IMR-90 (cell line): ENCODE data around the gene PMF1. TPM values are rescaled to one million over a fixed set of nuclear protein-coding genes. Genes with fewer than 3 reads are reported as not detected.

Experiments used
- ATAC-seq: fragments of 200-7000 bp; cut with Tn5 transposase; 2 replicates; pipeline ENCODE4 v1.9.1; 2020; ENCODE audit warnings: low read depth, mild to moderate bottlenecking, moderate library complexity
- BruUV-seq: library from RNA; stranded (reverse); fragments of 400-500 nt; replicated peaks from 2 replicates; lab custom pipeline; 2021; lab: Mats Ljungman, UMichigan
- CTCF ChIA-PET: fragments of 300-600 bp; formaldehyde crosslinking; extraction: SDS; loops from one replicate; lab custom pipeline; 2021; ENCODE audit warnings: antibody characterized with exemption; lab: Yijun Ruan, JAX
- POLR2A ChIA-PET: fragments of 300-600 bp; sonication (Branson Sonifier 250); formaldehyde crosslinking; loops from one replicate; lab custom pipeline; 2022; ENCODE audit warnings: antibody characterized with exemption; ENCODE audit not compliant: unreplicated experiment; lab: Charles Lee
- DNase-seq: peaks from one replicate; pipeline ENCODE4 v3.0.0; 2013
- H2AFZ ChIP-seq: replicated peaks from 2 replicates; pipeline ENCODE3; 2013; ENCODE audit warnings: low read length, mild to moderate bottlenecking; ENCODE audit not compliant: poor library complexity
- H2AK5ac ChIP-seq: 2 replicates; pipeline ENCODE4 v1.6.1; 2013; ENCODE audit warnings: low read depth, low read length, inconsistent platforms
- H2AK9ac ChIP-seq: replicated peaks from 2 replicates; pipeline ENCODE3; 2013; ENCODE audit warnings: mild to moderate bottlenecking, low read depth, low read length, moderate library complexity; ENCODE audit not compliant: poor library complexity
- H2BK120ac ChIP-seq: 2 replicates; pipeline ENCODE4 v1.6.1; 2013; ENCODE audit warnings: low read depth, low read length, inconsistent platforms
- H2BK15ac ChIP-seq: 3 replicates; pipeline ENCODE4 v1.6.1; 2013; ENCODE audit warnings: low read depth, low read length, inconsistent platforms
- H2BK20ac ChIP-seq: 2 replicates; pipeline ENCODE4 v1.6.1; 2013; ENCODE audit warnings: low read depth, mild to moderate bottlenecking, inconsistent platforms, low read length, moderate library complexity
- H2BK5ac ChIP-seq: 2 replicates; pipeline ENCODE4 v1.6.1; 2013; ENCODE audit warnings: mild to moderate bottlenecking, low read depth, low read length, inconsistent platforms; ENCODE audit not compliant: poor library complexity, severe bottlenecking
- H3K14ac ChIP-seq: replicated peaks from 2 replicates; pipeline ENCODE4 v1.6.1; 2013; ENCODE audit warnings: low read depth, low read length, inconsistent platforms
- H3K18ac ChIP-seq: 2 replicates; pipeline ENCODE4 v1.6.1; 2013; ENCODE audit warnings: low read depth, low read length, control low read depth
- H3K23ac ChIP-seq: 2 replicates; pipeline ENCODE4 v1.6.1; 2013; ENCODE audit warnings: low read depth, low read length, inconsistent platforms
- H3K27ac ChIP-seq: 2 replicates; pipeline ENCODE4 v1.5.1; 2013; ENCODE audit warnings: mild to moderate bottlenecking, control low read depth, low read length; ENCODE audit not compliant: insufficient read depth
- H3K27me3 ChIP-seq: 2 replicates; pipeline ENCODE4 v1.6.1; 2013; ENCODE audit warnings: low read length; ENCODE audit not compliant: control insufficient read depth, insufficient read depth
- H3K36me3 ChIP-seq: 2 replicates; pipeline ENCODE4 v1.6.1; 2013; ENCODE audit warnings: low read length, mixed read lengths; ENCODE audit not compliant: control insufficient read depth, insufficient read depth
- H3K4ac ChIP-seq: 2 replicates; pipeline ENCODE4 v1.6.1; 2013; ENCODE audit warnings: low read depth, low read length, inconsistent platforms
- H3K4me1 ChIP-seq: 2 replicates; pipeline ENCODE4 v1.6.1; 2013; ENCODE audit warnings: low read length, mixed read lengths; ENCODE audit not compliant: control insufficient read depth, insufficient read depth
- H3K4me2 ChIP-seq: 2 replicates; pipeline ENCODE4 v1.6.1; 2013; ENCODE audit warnings: low read depth, mild to moderate bottlenecking, control low read depth, low read length, moderate library complexity
- H3K4me3 ChIP-seq: 2 replicates; pipeline ENCODE4 v1.5.1; 2013; ENCODE audit warnings: low read depth, mild to moderate bottlenecking, control low read depth, low read length, moderate library complexity; ENCODE audit not compliant: insufficient read depth
- H3K56ac ChIP-seq: 2 replicates; pipeline ENCODE4 v1.6.1; 2013; ENCODE audit warnings: low read length, inconsistent platforms; ENCODE audit not compliant: insufficient read depth; ENCODE audit errors: extremely low read depth
- H3K79me1 ChIP-seq, 2 experiments: 2 replicates each; pipeline ENCODE4 v1.6.1; 2013; ENCODE audit warnings: low read length in 2 of 2, inconsistent platforms in 1 of 2, low read depth in 1 of 2
- H3K9ac ChIP-seq: 2 replicates; pipeline ENCODE4 v1.6.1; 2013; ENCODE audit warnings: low read depth, low read length, control low read depth
- H3K9me1 ChIP-seq: 2 replicates; pipeline ENCODE4 v1.6.1; 2013; ENCODE audit warnings: low read length, inconsistent platforms; ENCODE audit not compliant: insufficient read depth
- H3K9me3 ChIP-seq: 2 replicates; pipeline ENCODE4 v1.6.1; 2013; ENCODE audit warnings: low read length; ENCODE audit not compliant: control insufficient read depth, insufficient read depth
- H4K20me1 ChIP-seq: 2 replicates; pipeline ENCODE4 v1.6.1; 2013; ENCODE audit warnings: low read length, inconsistent platforms; ENCODE audit not compliant: insufficient read depth
- H4K5ac ChIP-seq: 2 replicates; pipeline ENCODE4 v1.6.1; 2013; ENCODE audit warnings: mild to moderate bottlenecking, low read depth, low read length, control low read depth
- H4K8ac ChIP-seq, 2 experiments: 2 replicates each; pipeline ENCODE4 v1.6.1; 2013; ENCODE audit warnings: low read depth in 2 of 2, low read length in 2 of 2, control low read depth in 1 of 2, inconsistent platforms in 1 of 2
- H4K91ac ChIP-seq: 2 replicates; pipeline ENCODE4 v1.6.1; 2013; ENCODE audit warnings: low read depth, low read length, inconsistent platforms; ENCODE audit not compliant: insufficient read depth
- BHLHE40 ChIP-seq: fragments of 150-350 bp; IDR thresholded peaks from 2 replicates; pipeline ENCODE4 v1.6.1; 2016; ENCODE audit warnings: mild to moderate bottlenecking, low read depth, low read length
- CEBPB ChIP-seq: IDR thresholded peaks from 2 replicates; pipeline ENCODE4 v1.6.1; 2012; ENCODE audit warnings: low read depth, low read length, improper control_type of control experiment
- CHD1 ChIP-seq: IDR thresholded peaks from 2 replicates; pipeline ENCODE4 v1.6.1; 2012; ENCODE audit warnings: low read depth, low read length, improper control_type of control experiment
- FOS ChIP-seq: fragments of 150-350 bp; IDR thresholded peaks from 2 replicates; pipeline ENCODE4 v1.6.1; 2016; ENCODE audit warnings: low read depth, low read length
- MAFK ChIP-seq: IDR thresholded peaks from 2 replicates; pipeline ENCODE4 v1.6.1; 2012; ENCODE audit warnings: low read depth, low read length, improper control_type of control experiment
- MAZ ChIP-seq: IDR thresholded peaks from 2 replicates; pipeline ENCODE4 v1.6.1; 2012; ENCODE audit warnings: low read depth, mild to moderate bottlenecking, low read length, improper control_type of control experiment, moderate library complexity, borderline replicate concordance
- MXI1 ChIP-seq: IDR thresholded peaks from 2 replicates; pipeline ENCODE4 v1.6.1; 2012; ENCODE audit warnings: low read depth, mild to moderate bottlenecking, low read length, moderate library complexity, borderline replicate concordance
- NFE2L2 ChIP-seq: fragments of 150-350 bp; IDR thresholded peaks from 2 replicates; pipeline ENCODE4 v1.6.1; 2016; ENCODE audit warnings: low read depth, mild to moderate bottlenecking, low read length
- POLR2A ChIP-seq: IDR thresholded peaks from 2 replicates; pipeline ENCODE4 v1.6.1; 2012; ENCODE audit warnings: mild to moderate bottlenecking, low read depth, low read length
- RAD21 ChIP-seq: IDR thresholded peaks from 2 replicates; pipeline ENCODE4 v1.6.1; 2012; ENCODE audit warnings: low read length, improper control_type of control experiment
- RCOR1 ChIP-seq: IDR thresholded peaks from 2 replicates; pipeline ENCODE4 v1.6.1; 2012; ENCODE audit warnings: mild to moderate bottlenecking, low read length, improper control_type of control experiment; ENCODE audit not compliant: insufficient replicate concordance
- RFX5 ChIP-seq: IDR thresholded peaks from 2 replicates; pipeline ENCODE4 v1.8.0; 2012; ENCODE audit warnings: low read depth, mild to moderate bottlenecking, low read length, moderate library complexity
- SMC3 ChIP-seq: fragments of 150-350 bp; IDR thresholded peaks from 2 replicates; pipeline ENCODE4 v1.6.1; 2016; ENCODE audit warnings: low read depth, mild to moderate bottlenecking, antibody characterized with exemption, low read length, moderate library complexity
- WGBS, 2 experiments: methylation state at CpG; one replicate each; pipeline versions ENCODE4 v1.1.5 to v1.1.7; 2013; ENCODE audit warnings: missing lambda C conversion rate in 2 of 2; ENCODE audit not compliant: insufficient read length in 1 of 2; ENCODE audit errors: extremely low coverage in 2 of 2; 5-methylcytosine and 5-hydroxymethylcytosine counted together
- dilution Hi-C: fragments of 300-500 bp; cut with HindIII; formaldehyde crosslinking; loops from one replicate; pipeline ENCODE4 v1.14.3; 2018; ENCODE audit warnings: low sequenced_read_pairs; ENCODE audit not compliant: unreplicated experiment
- in situ Hi-C: fragments of 300-500 bp; cut with MboI; formaldehyde crosslinking; loops from 3 replicates; pipeline ENCODE4 v1.14.3; 2019; ENCODE audit warnings: low sequenced_read_pairs, inconsistent platforms, mixed read lengths
- intact Hi-C: fragments of 100-400 bp; cut with micrococcal nuclease; formaldehyde crosslinking; loops from 2 replicates; pipeline ENCODE4 v1.10.0; 2022
- polyA plus RNA-seq, 3 experiments: library from polyadenylated mRNA; depleted of rRNA; stranded (reverse); fragments of >200 nt; gene quantifications; 2 replicates each; pipeline ENCODE4 v1.2.3, GENCODE V29; 2012; ENCODE audit warnings: low replicate concordance in 1 of 3
- total RNA-seq: library from RNA; depleted of rRNA; stranded (reverse); fragments of >200 nt; gene quantifications from 2 replicates; pipeline ENCODE4 v1.2.3, GENCODE V29; 2012
- TF ChIP-seq, protein P1 (sequence below): fragments of 150-350 bp; IDR thresholded peaks from 2 replicates; pipeline ENCODE4 v1.6.1; 2017; ENCODE audit warnings: mild to moderate bottlenecking, antibody characterized with exemption, low read length, low read depth
- TF ChIP-seq, protein P2 (sequence below): conservative IDR thresholded peaks from 2 replicates; pipeline ENCODE4 v1.5.1; 2012; ENCODE audit warnings: mild to moderate bottlenecking, low read depth, low read length, improper control_type of control experiment
- TF ChIP-seq, protein P3 (sequence below): fragments of 150-350 bp; IDR thresholded peaks from 2 replicates; pipeline ENCODE4 v1.6.1; 2016; ENCODE audit warnings: low read depth, mild to moderate bottlenecking, low read length, moderate library complexity, borderline replicate concordance

Gene PMF1
- total and polyA plus RNA-seq, 2 of the 4 experiments (the other 2 are of a cell fraction) = 54.8 to 73.4 TPM

DNA sequence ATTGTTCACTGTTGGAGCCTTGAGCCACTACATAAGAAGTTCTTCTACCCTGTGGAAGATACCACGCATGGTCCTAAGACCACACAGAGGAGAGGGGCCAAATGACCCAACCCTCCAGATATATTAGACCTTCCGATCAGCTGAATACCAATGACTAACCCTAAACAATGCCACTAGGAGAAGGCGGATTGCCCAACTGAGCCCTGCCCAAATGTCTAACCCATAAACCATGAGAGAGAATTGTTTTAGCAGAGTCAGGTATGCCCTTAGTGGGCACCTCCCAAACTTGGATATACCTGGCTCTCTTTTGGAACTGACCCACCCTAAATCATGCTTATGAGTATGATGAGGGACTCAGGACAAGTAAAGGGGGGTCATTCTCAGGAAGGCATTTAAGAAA, 57.5 kb downstream of the PMF1 start:
- no peak overlapping the region for H2BK15ac ChIP-seq
- H3K14ac ChIP-seq = no peak overlapping the region
- intact Hi-C loops (no loop called here), dilution Hi-C loops (no loop called here), in situ Hi-C loops (no loop called here)
- WGBS, 2 experiments = no CpG with 5 or more reads among the region's 3 CpGs
- H3K36me3 ChIP-seq = peaks cover 68% of the 10 kb centered on the region
- no peak overlapping the region for H2AK9ac ChIP-seq
- H4K91ac ChIP-seq = no peak overlapping the region
- H3K4ac ChIP-seq = no peak overlapping the region
- H3K27ac ChIP-seq = no peak overlapping the region
- H4K5ac ChIP-seq = no peak overlapping the region
- no peak overlapping the region for H2AFZ ChIP-seq
- TF ChIP-seq MAFK (no peak), RFX5 (no peak), RCOR1 (no peak), BHLHE40 (no peak), CEBPB (no peak), RAD21 (no peak), FOS (no peak), SMC3 (no peak), CHD1 (no peak), NFE2L2 (no peak), POLR2A (no peak), MXI1 (no peak), MAZ (no peak)
- TF ChIP-seq, protein P1, sequence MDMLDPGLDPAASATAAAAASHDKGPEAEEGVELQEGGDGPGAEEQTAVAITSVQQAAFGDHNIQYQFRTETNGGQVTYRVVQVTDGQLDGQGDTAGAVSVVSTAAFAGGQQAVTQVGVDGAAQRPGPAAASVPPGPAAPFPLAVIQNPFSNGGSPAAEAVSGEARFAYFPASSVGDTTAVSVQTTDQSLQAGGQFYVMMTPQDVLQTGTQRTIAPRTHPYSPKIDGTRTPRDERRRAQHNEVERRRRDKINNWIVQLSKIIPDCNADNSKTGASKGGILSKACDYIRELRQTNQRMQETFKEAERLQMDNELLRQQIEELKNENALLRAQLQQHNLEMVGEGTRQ = no peak
- TF ChIP-seq, protein P2, sequence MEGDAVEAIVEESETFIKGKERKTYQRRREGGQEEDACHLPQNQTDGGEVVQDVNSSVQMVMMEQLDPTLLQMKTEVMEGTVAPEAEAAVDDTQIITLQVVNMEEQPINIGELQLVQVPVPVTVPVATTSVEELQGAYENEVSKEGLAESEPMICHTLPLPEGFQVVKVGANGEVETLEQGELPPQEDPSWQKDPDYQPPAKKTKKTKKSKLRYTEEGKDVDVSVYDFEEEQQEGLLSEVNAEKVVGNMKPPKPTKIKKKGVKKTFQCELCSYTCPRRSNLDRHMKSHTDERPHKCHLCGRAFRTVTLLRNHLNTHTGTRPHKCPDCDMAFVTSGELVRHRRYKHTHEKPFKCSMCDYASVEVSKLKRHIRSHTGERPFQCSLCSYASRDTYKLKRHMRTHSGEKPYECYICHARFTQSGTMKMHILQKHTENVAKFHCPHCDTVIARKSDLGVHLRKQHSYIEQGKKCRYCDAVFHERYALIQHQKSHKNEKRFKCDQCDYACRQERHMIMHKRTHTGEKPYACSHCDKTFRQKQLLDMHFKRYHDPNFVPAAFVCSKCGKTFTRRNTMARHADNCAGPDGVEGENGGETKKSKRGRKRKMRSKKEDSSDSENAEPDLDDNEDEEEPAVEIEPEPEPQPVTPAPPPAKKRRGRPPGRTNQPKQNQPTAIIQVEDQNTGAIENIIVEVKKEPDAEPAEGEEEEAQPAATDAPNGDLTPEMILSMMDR = no peak
- TF ChIP-seq, protein P3, sequence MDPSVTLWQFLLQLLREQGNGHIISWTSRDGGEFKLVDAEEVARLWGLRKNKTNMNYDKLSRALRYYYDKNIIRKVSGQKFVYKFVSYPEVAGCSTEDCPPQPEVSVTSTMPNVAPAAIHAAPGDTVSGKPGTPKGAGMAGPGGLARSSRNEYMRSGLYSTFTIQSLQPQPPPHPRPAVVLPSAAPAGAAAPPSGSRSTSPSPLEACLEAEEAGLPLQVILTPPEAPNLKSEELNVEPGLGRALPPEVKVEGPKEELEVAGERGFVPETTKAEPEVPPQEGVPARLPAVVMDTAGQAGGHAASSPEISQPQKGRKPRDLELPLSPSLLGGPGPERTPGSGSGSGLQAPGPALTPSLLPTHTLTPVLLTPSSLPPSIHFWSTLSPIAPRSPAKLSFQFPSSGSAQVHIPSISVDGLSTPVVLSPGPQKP = no peak
- peaks cover 1% of the 10 kb centered on the region; the same call in 1 of the 2 replicates for H3K4me1 ChIP-seq
- no TSS peak for BruUV-seq
- peaks cover 10% of the 10 kb centered on the region for H3K9me1 ChIP-seq
- no peak overlapping the region for H3K56ac ChIP-seq
- no peak overlapping the region for H2BK120ac ChIP-seq
- H3K18ac ChIP-seq = no peak overlapping the region
- H3K4me3 ChIP-seq = no peak overlapping the region
- no peak overlapping the region for H2BK20ac ChIP-seq
- no peak overlapping the region for H2AK5ac ChIP-seq
- CTCF ChIA-PET = no interaction called here
- peaks cover 13 to 57% of the 10 kb centered on the region in 2 experiments; a peak in 3 of 4 replicates for H3K79me1 ChIP-seq
- no peak overlapping the region for H2BK5ac ChIP-seq
- ATAC-seq = no peak
- peaks cover 13% of the 10 kb centered on the region; the same call in 1 of the 2 replicates for H4K20me1 ChIP-seq
- H3K4me2 ChIP-seq = no peak overlapping the region
- H3K9me3 ChIP-seq = no peaks in the 10 kb centered on the region
- H3K9ac ChIP-seq = no peak overlapping the region
- H4K8ac ChIP-seq = no peak overlapping the region
- POLR2A ChIA-PET = no interaction called here
- no peak overlapping the region for H3K23ac ChIP-seq
- no peak for DNase-seq
- no peaks in the 10 kb centered on the region for H3K27me3 ChIP-seq
